Activated CD4-positive, alpha-beta memory T cell treated with anti-CD3 and anti-CD28 coated beads for 36 hours (primary cell): Measurements from ENCODE around the gene LIPG. TPM values are rescaled to one million over a fixed set of nuclear protein-coding genes. Genes with fewer than 3 reads are reported as not detected.

Source experiments
- CTCF ChIA-PET: fragments of 350-600 bp; sonication (Branson Sonifier 250); formaldehyde crosslinking; loops from one replicate; lab custom pipeline; 2021; ENCODE audit warnings: antibody characterized with exemption, inconsistent platforms; lab: Charles Lee
- POLR2A ChIA-PET: fragments of 350-600 bp; sonication (Branson Sonifier 250); formaldehyde crosslinking; loops from one replicate; lab custom pipeline; 2021; ENCODE audit warnings: antibody characterized with exemption; lab: Charles Lee
- DNase-seq: peaks from one replicate; pipeline ENCODE4 v3.0.0-alpha.2; 2020
- H3K27ac Mint-ChIP-seq: one replicate; pipeline ENCODE4 v1.8.0; 2021; ENCODE audit warnings: mixed read lengths
- H3K27me3 Mint-ChIP-seq: one replicate; pipeline ENCODE4 v1.8.0; 2021; ENCODE audit warnings: mixed read lengths
- H3K36me3 Mint-ChIP-seq: one replicate; pipeline ENCODE4 v1.8.0; 2021; ENCODE audit warnings: mixed read lengths
- H3K4me1 Mint-ChIP-seq: one replicate; pipeline ENCODE4 v1.8.0; 2021; ENCODE audit warnings: low read depth, mixed read lengths
- H3K4me3 Mint-ChIP-seq: one replicate; pipeline ENCODE4 v1.8.0; 2021; ENCODE audit warnings: mild to moderate bottlenecking, mixed read lengths
- H3K9me3 Mint-ChIP-seq: one replicate; pipeline ENCODE4 v1.8.0; 2021; ENCODE audit warnings: mixed read lengths
- intact Hi-C: fragments of 100-400 bp; cut with micrococcal nuclease; formaldehyde crosslinking; loops from one replicate; pipeline ENCODE4 v1.15.1; 2023
- total RNA-seq, 2 experiments: library from RNA; stranded (reverse); gene quantifications; one replicate each; pipeline ENCODE4 v1.2.3, GENCODE V29; 2021

LIPG gene
- total RNA-seq, 2 experiments from 2014 or later = 0.17 to 0.50 TPM

DNA sequence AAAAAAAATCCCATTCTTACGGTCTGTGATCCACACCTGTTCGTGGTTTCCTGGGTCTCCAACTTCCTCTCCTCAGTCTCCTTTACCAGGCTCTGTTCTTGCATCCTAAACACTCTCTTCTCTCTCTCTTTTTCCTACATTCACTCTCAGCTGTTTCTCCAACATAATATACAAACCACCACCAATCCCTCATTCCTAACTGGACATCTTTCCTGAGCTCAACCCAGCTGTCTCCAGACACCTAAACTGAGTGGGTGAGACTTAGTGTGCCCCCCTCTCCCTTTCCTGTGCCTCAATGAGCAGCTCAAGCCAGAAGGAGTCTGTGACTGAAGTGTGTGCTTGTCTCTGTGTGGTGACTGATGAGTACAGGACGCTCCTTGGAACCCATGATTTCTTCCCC lies 59.4 kb downstream of the LIPG start:
- no peaks in the 10 kb centered on the region for H3K36me3 Mint-ChIP-seq
- no peak overlapping the region for H3K4me3 Mint-ChIP-seq
- no peak for DNase-seq
- intact Hi-C loops = no loop called here
- H3K27ac Mint-ChIP-seq = no peak overlapping the region
- H3K4me1 Mint-ChIP-seq = no peaks in the 10 kb centered on the region
- peaks cover 10% of the 10 kb centered on the region for H3K27me3 Mint-ChIP-seq
- no peaks in the 10 kb centered on the region for H3K9me3 Mint-ChIP-seq
- ChIA-PET POLR2A (no interaction called here), CTCF (no interaction called here)

DNA sequence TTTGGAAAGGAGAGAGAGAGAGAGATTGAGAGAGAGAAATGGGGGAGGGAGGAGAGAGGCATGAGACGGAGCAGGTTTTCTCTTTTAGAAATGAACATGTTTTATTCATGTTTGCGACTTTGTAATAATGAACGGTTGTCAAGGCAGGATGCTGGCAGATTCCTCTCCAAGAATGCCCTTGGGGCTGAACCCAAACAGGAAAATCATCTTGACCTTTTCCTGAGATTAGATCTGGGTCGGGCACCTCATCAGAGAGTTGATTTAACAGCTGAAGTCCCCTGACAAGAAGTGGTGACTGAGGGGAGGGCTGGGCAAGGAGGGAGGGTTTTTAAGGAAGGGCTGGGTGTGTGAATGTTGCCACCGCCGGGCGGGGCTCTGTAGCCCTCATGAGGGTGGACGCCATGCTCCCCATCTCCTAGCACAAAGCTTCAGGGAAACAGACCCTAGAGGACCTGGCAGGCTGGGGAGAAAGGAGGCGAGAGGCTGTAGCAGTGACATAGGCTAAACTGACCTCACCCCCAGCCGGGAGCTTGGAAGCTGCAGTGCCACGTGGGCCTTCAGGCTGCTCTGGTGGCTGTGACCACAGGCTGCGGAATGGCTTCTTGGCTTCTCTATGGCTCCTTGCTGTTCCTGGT lies 60.0 kb downstream of the LIPG start:
- Mint-ChIP-seq H3K27ac (no peak overlapping the region), H3K4me3 (no peak overlapping the region), H3K9me3 (no peaks in the 10 kb centered on the region), H3K4me1 (no peaks in the 10 kb centered on the region), H3K36me3 (no peaks in the 10 kb centered on the region), H3K27me3 (peaks cover 10% of the 10 kb centered on the region)
- intact Hi-C loops = no loop called here
- ChIA-PET CTCF (no interaction called here), POLR2A (no interaction called here)
- DNase-seq = no peak

DNA sequence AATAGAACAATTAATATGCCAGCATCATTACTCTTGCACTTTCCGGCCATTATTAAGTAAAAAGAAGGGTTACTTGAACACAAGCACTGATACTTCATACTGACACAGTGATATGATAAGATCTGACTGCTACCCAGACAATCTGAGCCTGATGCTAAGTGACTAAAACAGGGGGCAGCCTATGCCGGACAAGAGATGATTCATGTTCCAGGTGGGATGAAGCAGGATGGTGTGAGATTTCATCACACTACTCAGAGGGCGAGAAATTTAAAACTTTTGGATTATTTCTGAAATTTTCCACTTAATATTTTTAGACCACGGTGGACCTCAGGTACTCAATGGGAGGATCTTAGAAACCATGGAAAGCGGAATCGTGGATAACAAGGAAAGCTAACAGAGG lies 61.7 kb downstream of the LIPG start:
- no peak for DNase-seq
- intact Hi-C loops = no loop called here
- Mint-ChIP-seq H3K27ac (no peak overlapping the region), H3K27me3 (peaks cover 10% of the 10 kb centered on the region), H3K36me3 (no peaks in the 10 kb centered on the region), H3K4me3 (no peak overlapping the region), H3K4me1 (no peaks in the 10 kb centered on the region), H3K9me3 (no peaks in the 10 kb centered on the region)
- CTCF ChIA-PET = no interaction called here
- POLR2A ChIA-PET = no interaction called here

DNA sequence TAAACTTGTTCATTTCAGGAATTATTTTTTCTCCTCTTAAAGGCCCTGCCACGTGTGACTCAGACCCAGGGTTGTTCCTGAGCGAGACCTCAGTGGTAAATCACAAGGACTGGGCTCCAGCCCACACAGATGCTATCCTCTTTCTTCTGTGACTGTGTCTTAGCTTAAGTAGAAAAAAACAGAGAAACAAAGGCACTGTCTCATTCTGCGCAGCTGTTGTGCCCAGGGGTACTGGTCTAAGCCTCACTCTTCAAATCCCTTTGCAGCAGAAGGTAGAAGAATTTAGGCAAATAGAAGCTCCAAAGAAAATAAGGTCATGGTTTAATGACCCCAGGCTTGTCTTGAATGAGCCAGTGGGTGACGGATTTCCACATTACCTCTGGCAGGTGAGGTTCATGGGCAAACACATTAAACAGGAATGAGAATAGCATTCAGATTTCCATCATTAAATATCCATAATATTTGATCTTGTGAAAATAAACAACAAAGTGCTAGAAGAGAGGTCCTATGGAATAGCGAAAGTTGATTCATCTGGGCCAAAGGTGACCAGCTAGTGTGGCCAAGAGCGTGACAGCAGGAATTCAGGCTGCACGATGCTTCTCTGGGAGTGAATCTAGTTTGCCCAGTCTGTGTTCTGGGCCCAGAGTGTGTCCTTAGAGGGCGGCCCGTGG lies 63.3 kb downstream of the LIPG start:
- CTCF ChIA-PET = no interaction called here
- no peak overlapping the region for H3K27ac Mint-ChIP-seq
- H3K4me3 Mint-ChIP-seq = no peak overlapping the region
- no peak for DNase-seq
- no peaks in the 10 kb centered on the region for H3K4me1 Mint-ChIP-seq
- no peaks in the 10 kb centered on the region for H3K9me3 Mint-ChIP-seq
- H3K36me3 Mint-ChIP-seq = no peaks in the 10 kb centered on the region
- H3K27me3 Mint-ChIP-seq = peaks cover 10% of the 10 kb centered on the region
- POLR2A ChIA-PET = no interaction called here
- intact Hi-C loops = no loop called here

DNA sequence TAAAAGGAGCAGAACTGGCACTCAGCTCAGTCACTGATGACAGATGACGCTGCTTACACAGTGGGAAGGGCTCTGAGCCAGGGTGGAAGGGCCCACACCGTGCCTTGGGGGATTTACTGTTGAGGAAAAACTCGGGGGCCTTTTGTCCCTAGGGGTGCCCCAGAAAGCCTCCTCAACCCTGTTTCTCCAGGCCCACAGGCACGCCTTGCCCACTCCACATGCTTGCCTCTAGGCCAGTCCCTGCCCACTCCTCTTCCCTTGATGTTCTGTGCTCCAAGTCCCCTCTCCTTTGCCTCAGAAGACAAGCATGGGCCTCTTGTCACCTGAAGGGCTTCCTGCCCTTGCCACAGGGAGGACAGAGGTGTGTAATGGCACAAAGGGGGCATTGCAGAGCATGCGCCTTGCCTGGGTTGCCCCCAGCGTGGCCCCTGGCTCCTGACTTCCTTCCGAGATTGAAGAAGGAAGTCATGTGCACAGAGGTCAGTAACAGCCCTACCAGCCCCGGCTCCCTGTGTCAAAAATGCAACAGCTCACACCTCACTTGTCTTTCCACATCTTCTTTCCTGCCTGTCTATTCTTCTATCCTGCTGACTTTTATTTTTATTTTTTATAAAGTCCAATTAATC lies 65.1 kb downstream of the LIPG start:
- POLR2A ChIA-PET = no interaction called here
- H3K9me3 Mint-ChIP-seq = no peaks in the 10 kb centered on the region
- H3K36me3 Mint-ChIP-seq = no peaks in the 10 kb centered on the region
- intact Hi-C loops = no loop called here
- CTCF ChIA-PET = interaction anchor here (0.6 kb wide), 1 partner anchor 9 kb away, joined by 3 read pairs; no protein-coding TSS in a partner anchor
- H3K4me3 Mint-ChIP-seq = no peak overlapping the region
- DNase-seq = no peak
- H3K27me3 Mint-ChIP-seq = peaks cover 6% of the 10 kb centered on the region
- no peaks in the 10 kb centered on the region for H3K4me1 Mint-ChIP-seq
- no peak overlapping the region for H3K27ac Mint-ChIP-seq

DNA sequence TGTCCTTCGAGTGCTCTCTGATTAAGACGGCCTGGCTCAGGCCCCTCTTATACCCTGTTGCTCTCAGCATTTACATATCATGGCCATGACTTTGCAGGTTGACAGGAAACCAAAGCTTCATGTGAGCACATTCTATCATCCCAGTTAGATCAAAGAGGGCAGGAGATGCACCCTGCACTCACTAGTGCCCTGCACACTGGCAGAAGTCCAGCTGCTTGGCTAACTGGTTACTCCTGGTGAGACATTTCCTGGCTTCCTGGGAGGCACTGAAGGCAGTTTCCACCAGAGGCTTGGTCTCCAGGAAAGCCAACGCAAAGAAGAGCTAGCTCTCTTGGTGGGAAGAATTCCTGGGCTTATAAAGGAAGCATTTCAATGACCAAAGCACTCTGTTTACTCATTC lies 66.3 kb downstream of the LIPG start:
- H3K4me1 Mint-ChIP-seq = no peaks in the 10 kb centered on the region
- no peaks in the 10 kb centered on the region for H3K36me3 Mint-ChIP-seq
- DNase-seq = no peak
- CTCF ChIA-PET = no interaction called here
- H3K27ac Mint-ChIP-seq = no peak overlapping the region
- H3K4me3 Mint-ChIP-seq = no peak overlapping the region
- POLR2A ChIA-PET = no interaction called here
- intact Hi-C loops = no loop called here
- no peaks in the 10 kb centered on the region for H3K9me3 Mint-ChIP-seq
- peaks cover 4% of the 10 kb centered on the region for H3K27me3 Mint-ChIP-seq

DNA sequence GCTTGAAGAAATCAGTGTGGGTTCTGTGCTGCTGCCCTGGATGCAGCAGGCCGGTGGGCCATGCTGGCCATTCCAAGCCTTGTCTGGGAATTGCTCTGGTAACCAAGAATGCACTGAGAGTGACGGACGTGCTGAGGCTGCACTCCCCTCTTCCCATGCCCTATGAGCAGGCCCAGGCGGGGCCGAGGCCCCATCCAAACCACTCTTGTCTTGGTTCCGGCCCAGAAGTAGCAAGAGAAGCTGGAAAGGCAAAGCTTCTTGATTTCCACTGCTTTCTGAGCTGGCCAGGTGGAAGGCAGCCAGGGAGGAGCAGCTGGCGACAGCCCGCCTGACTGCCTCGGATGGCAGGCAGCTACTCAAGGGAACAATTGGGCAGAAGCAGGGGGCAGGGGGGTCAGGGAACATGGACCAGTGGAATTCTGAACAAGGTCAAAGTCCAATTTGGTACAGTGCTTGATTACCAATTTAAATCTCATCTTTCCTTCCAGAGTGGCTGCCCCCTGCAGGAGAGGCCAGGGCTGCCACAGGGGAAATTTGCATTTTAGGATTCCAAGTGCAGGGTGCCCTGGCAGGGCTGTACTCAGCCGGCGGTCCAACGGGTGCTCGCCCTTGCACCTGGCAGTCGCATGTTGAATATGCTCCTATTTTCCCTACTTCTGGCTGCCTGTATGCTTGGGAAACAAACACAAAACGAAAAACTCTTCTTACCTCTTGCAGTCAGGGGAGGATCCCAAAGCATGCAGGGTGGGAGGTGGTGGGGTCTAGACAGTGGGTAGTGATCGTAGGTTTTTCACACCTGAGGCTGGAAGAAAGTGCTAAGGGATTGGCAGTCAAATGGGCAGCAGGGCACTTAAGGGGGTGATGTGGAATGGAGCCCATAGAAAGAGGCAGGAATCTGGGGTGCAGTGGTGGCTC lies 67.3 kb downstream of the LIPG start:
- POLR2A ChIA-PET = no interaction called here

DNA sequence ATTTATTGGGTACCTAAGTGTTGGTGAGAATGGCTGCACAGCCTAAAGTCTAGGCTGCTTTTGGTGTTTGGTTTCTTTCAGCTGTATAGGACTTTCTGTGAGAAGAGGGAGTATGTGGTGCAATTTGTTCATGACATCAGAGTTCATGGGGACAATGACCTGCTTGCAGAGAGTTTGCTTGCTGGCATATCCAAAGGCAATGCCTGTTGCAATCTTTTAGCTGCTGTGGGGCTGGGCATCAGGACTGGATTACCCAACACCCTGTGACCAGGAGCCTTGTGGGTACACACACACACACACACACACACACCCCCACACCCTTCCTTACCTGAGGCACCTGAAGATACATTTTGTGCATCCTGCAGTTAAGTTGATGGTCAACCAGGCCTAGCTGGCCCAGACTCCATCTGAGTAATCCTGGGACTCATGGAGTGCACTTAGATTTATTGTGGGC lies 68.4 kb downstream of the LIPG start:
- no peak overlapping the region for H3K4me3 Mint-ChIP-seq
- DNase-seq = no peak
- no peak overlapping the region for H3K27ac Mint-ChIP-seq
- no peaks in the 10 kb centered on the region for H3K36me3 Mint-ChIP-seq
- H3K27me3 Mint-ChIP-seq = peaks cover 3% of the 10 kb centered on the region
- H3K9me3 Mint-ChIP-seq = no peaks in the 10 kb centered on the region
- H3K4me1 Mint-ChIP-seq = no peaks in the 10 kb centered on the region
- ChIA-PET CTCF (no interaction called here), POLR2A (no interaction called here)
- intact Hi-C loops = no loop called here

More for the DNA sequence above, 67.3 kb downstream of the LIPG start:
- no peak overlapping the region for H3K4me3 Mint-ChIP-seq
- no peak for DNase-seq
- H3K36me3 Mint-ChIP-seq = no peaks in the 10 kb centered on the region
- no peaks in the 10 kb centered on the region for H3K9me3 Mint-ChIP-seq
- intact Hi-C loops = no loop called here
- no peaks in the 10 kb centered on the region for H3K4me1 Mint-ChIP-seq
- H3K27me3 Mint-ChIP-seq = peaks cover 3% of the 10 kb centered on the region
- CTCF ChIA-PET = no interaction called here
- H3K27ac Mint-ChIP-seq = no peak overlapping the region

DNA sequence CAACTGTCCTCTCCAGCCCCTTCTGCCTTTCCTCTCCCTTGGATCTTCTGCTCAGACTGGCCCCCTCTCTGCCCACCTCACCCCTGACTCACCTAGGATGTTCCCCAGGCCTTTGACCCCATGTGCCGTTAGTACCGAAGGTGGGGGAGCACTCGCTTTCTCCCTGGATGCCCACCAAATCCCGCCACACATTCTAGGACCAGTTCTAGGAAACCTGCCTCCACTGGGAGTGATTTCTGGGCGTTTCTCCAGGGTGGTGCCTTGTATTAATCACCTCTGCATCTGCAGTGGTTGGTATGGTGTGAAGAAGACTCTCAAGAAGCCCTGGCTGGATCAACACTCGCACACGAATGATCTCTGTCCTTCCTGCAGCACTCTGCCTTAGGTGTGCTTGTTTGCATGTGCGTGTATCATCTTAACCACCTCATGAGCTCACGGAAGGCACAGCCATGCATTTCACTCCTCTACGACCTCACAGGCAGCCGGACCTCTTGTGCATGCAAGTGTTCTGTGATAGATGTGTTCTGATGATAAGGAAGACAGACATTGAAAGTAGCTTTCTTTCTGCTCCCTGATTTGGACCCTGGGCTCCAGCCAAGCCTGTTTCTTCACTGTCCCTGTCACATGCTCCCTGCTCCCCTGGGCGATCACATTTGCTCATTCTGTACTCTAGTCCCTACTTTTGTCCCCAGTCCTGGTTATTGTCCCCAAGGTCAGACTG lies 69.4 kb downstream of the LIPG start:
- intact Hi-C loops = no loop called here
- Mint-ChIP-seq H3K4me1 (no peaks in the 10 kb centered on the region), H3K27ac (no peak overlapping the region), H3K27me3 (peaks cover 5% of the 10 kb centered on the region), H3K9me3 (no peaks in the 10 kb centered on the region), H3K4me3 (no peak overlapping the region), H3K36me3 (no peaks in the 10 kb centered on the region)
- POLR2A ChIA-PET = no interaction called here
- DNase-seq = no peak
- CTCF ChIA-PET = no interaction called here

DNA sequence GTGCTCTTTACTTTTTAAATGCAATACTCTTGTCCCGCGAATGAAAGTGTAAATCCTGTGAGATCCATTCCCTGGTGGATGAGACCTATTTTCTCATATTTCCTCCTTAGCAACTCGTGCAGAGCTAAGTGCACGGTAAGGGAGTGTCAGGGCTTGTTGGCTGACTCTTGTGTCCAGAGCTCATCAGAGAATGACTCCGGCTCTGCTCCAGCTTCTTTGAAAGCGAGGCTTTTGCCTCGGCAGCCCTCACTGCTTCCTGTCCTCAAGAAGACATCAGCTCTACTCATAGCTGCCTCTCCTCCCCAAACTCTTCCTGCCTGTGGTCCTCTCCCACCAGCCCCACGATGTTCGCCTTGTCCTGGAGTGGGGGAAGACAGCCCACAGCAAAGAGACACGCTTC lies 70.7 kb downstream of the LIPG start:
- Mint-ChIP-seq H3K4me3 (no peak overlapping the region), H3K4me1 (no peaks in the 10 kb centered on the region), H3K36me3 (no peaks in the 10 kb centered on the region), H3K27me3 (peaks cover 5% of the 10 kb centered on the region), H3K27ac (no peak overlapping the region), H3K9me3 (no peaks in the 10 kb centered on the region)
- DNase-seq = no peak
- ChIA-PET POLR2A (no interaction called here), CTCF (no interaction called here)
- intact Hi-C loops = no loop called here

DNA sequence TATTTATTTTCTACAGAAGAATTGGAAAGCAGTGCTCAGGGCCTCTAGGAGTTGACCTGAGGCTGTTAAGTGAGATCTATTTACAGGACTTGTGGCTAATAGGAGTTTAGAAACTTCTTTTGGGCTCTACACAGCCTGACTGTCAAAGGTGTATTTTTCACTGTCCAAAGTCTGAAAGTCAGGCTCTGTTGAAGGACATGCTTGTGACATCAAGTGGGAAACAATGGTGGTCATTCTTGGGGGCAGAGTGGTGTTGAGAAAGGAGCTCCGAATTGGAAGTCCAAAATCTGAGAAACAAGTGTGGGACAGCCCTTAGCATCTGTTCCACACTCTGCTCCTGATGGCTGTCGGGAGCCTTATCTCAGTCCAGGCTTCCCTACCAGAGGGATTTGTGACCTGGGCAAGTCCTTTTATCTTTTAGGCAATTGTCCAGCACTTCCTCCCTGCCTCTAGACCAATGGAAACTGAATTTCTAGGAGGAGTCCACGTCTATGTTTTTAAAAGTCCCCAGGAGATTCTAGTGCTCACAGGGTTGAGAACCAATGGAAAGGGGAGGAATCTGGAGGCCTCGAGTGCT lies 76.4 kb downstream of the LIPG start:
- CTCF ChIA-PET = no interaction called here
- Mint-ChIP-seq H3K4me3 (no peak overlapping the region), H3K27me3 (peaks cover 7% of the 10 kb centered on the region), H3K9me3 (no peaks in the 10 kb centered on the region), H3K27ac (no peak overlapping the region), H3K36me3 (no peaks in the 10 kb centered on the region), H3K4me1 (no peaks in the 10 kb centered on the region)
- POLR2A ChIA-PET = no interaction called here
- intact Hi-C loops = no loop called here
- DNase-seq = no peak
